ENCODE data around the gene NTM.

NTM gene

DNA sequence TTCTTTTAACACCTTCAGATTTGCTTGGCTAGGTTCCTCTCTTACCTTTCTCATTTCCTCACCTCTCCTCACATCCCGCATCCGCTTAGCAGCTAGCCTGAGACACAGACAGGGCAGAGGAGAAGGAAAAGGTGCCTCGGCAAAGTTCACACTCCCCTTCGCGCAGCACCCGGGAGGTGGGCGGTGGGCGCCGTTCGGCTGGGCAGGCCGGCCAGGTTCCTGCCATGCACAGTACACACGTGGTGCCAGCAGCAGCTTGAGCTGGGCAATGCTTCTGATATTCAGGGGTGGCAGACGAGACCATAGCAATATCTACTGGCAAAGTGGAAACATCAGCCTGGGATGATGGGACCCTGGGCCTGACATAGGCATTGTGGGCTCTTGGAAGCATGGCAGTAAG is 3.3 kb downstream of the NTM start:
- DNase-seq, result no peak

DNA sequence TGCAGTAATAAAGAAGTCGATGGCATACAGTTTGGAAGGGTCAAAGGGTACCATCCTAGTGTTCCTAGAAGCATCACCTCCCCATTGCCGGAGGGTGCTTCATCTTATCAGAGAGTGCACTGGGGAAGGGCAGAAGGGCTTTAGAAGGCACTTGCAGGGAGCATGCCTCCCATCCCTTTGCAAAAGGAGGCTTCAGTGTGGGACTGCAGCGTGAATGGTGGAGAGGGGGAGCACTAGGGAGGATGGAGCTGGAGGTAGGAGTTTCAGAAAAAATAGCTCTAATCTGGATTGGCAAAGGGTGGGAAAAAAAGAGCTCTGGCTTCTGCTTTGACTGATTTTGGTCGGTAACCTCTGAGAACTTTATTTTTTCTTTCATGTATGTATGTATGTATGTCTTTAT is 5.0 kb downstream of the NTM start:
- no peak for DNase-seq

DNA sequence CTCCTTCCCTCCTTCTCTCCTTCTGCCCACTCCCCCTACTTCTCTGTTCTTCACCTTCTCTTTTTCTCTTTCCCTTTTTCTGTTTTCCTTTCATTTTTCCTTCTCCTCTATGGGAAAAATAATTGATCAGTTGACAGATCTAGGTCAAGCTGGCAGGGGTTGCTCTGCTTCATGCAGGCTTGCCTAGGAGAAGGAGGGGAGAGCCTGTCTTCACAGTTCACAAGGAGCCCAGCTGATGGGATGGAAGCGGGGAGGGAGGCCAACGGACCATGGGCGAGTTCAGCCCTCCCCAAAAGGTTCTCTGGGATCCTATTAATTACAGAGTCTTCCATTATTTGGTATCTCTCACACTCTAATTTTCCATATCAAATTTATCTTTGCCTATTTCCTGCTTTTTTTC is 5.5 kb downstream of the NTM start:
- no peak for DNase-seq

GRCh38 chr11:131378931-131379330 is 8.5 kb downstream of the NTM start:
- no peak for DNase-seq

- DNase-seq, result no peak
These were observed 15.5 kb downstream of the NTM start for GRCh38 chr11:131385763-131386390.

DNA sequence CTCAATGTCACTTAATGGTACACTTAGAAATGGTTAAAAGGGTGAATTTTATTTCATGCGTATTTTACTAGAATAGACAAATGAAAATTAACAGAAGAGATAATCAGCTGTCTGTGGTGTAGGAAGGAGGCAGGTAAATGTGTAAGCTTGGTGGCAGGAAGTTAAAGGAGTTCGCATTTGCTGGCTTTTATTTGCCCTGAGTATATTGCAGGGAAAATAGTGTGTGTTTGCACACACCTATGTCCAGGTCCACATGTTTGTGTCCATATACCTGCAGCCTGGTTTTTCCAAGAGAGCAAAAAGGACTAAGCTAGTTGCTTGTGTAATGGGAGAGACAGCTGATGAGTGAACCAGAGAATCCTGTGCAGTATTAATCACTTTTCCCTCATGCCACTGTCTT is 16.0 kb downstream of the NTM start:
- DNase-seq, result no peak

- no peak for DNase-seq
These were observed 17.6 kb downstream of the NTM start for GRCh38 chr11:131388030-131388429.

GRCh38 chr11:131389582-131389981 is 19.2 kb downstream of the NTM start:
- DNase-seq, result no peak

DNA sequence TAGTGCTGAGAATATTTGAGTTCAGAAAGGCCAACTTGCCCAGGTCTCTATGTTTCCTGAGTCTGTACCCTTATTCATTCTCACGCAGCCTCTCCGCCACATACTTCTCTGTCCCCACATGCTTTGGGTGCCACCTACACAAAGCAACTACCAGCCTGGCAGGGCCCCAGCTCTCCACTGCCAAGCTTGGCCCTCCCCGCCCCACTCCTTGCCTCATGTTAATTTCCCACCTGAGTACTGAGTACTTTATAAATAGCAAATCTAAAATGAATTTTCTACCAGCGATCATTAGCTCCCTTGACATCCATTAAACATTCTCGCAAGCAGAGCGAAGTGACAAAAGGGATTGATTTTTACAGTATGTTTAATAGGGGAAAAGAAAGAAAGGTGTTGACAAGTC is 20.8 kb downstream of the NTM start:
- no peak for DNase-seq

GRCh38 chr11:131392528-131393255 is 22.3 kb downstream of the NTM start:
- no peak for DNase-seq

DNA sequence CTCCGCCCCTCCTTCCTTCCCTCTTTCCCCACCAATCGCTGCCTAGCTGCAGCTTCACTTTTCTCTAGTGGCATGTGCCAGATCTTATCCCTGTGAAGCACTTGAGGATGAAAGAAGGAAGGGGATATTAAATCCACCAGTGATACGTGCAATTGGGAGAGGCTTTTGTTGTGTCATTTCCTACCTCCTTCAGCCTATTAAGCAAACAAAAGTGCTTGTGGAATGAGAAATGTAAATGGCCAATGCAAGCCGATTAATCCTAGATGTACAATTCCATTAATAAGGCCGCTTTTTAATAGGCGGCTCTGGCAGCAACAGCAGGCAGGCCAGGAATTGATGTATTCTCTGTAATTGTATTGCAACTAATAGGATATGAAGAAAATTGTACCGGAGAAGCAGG is 23.3 kb downstream of the NTM start:
- DNase-seq, result no peak

- no peak for DNase-seq
These were observed 27.3 kb downstream of the NTM start for GRCh38 chr11:131397675-131398074.

DNA sequence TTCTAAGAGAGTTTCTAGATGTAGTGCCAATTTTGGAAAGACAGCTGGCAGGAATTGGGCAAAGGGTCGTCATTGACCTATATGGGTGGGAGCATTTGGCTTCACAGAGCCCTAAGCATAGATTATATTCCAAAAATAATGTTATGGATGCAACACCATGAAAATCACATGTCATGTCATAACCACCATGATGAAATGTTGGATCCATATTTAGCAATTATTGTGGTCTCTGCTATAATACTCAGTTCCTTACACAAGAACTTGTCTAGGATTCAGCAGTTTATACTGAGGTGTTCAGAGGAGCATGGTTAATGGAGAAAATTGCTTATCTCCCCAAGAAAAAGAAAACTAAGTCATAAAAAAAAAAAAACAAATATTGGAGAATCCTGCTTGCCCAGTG is 31.6 kb downstream of the NTM start:
- DNase-seq, result no peak

- DNase-seq, result no peak
These were observed 33.6 kb downstream of the NTM start for GRCh38 chr11:131404010-131404409.

- no peak for DNase-seq
These were observed 37.7 kb downstream of the NTM start for GRCh38 chr11:131408025-131408640.

DNA sequence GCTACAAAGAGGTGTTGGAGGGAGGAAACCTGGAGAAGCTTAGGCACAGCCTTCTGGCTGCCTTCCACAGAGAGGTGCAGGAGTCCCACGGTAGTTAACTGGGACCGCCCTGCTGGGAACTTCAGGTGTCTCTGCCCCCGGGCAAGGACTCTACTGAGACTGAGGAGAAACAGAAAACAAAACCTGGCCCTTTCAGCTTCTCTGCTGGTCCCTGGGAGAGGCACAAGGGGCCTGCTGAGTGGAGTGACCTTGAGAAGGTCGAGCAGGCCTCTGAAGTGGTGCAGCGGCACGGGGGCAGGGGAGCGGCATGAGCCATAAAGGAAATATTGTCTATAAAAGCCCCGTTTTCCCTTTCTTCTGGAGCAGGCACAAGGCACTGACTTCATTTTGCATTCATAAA is 38.9 kb downstream of the NTM start:
- DNase-seq, result no peak

DNA sequence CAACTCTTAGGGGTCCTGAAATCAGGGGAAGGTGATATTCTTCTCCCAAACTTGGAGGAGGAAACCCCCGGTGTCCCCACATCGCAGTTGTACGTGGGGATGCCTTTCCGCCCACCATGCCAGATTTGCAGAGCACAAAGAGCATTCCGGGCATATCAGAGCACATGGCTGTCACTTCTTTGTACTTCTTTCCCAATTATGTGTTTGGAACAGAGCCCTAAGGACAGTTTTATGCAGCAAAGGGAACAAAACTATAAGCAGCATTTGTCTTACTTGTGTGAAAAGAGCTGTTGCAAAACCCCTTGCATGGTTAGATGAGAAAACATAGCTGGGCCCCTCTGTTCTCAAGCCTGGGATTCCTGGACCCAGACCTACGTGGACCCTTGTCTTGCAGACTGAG is 41.2 kb downstream of the NTM start:
- DNase-seq, result no peak

DNA sequence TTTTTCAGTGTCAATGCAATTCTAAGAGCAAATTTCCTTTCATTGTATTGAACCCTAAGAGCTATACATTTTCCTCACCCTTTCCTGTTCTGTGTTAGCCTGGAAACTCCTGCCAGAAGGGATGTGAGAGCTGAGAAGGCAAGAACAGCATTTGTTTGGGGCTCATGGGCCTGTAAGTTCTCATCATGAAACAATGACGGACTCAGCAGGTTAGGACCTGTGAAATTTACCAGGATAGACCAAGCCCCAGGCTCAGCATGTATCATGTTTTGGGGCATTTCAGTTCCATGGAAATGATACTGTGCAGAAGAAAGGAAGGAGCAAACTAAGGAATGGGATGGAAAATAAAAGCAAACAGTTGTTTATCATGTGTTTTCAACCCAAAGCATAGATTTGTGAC is 41.6 kb downstream of the NTM start:
- DNase-seq, result no peak

DNA sequence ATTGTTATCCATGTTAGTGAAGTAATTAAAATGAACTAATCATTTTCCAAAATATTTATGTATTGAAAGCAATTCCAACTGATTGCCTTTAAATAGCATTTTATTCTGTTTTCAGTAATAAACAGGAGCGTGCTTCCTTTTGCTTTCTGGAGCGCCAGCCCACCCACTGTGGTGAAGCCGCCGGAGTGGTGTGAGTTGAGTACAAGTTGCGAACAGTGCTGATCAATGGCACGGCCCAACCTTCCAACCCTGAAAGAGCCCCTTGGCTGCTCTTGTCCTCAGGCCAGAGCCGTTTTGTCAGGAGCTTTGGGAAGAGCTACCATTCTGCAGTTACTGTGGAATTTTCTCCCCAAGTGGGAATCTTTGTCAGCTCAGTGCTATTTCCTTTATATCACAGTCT is 42.8 kb downstream of the NTM start:
- no peak for DNase-seq

DNA sequence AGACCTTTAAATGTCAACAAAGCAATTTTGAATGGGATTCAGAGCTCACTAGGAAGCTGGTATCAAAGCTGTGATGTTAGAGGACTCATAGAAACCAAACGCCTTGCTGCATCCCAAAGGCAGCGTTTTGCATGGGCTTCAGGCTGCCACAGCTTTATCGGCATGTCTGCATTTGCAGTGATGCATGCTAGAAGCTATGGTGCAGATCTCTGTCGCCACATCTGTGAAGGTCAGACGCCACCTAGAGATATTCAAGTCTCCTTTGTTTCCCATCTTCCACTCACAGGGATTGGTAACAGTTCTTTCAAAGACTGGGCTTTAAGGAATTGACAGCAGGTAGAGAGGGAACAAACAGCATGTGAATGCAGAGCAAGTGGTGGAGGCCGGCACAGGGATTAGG is 47.8 kb downstream of the NTM start:
- no peak for DNase-seq

DNA sequence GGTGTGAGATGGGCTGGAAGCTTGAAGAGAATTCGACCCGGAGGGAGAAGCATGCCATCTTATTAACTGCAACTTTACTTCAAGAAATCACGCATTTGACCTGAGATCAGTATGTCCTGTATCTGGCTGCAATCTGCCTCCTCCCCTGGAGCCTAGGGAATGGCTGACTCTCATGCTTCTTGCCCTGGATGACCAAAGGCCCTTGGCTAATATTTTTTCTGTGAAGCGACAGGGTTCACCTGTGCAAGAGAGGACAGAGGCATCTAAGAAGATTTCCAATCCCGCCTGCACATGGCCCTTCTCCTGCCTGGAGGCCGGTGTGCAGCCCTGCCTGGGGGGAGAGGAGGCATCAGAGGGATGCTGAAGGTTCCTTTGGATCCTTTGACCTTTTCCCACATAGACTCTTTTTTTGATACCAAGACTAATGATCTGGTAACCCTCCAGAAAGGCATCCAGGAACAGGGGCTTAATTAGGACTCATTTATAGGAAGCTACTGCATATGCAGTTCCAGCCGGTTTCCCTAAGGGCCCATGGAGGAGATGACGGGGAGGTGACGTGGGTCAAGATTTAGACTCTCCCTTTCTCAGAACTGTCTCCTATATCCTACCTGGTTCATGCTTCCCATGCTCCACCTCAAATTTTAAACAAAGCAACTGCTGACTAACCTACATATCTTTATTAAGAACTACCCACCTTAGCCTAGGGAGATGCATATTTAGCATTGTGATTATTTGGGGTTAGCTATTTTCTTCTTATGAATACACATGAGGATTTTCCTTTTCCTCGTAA is 50.8 kb downstream of the NTM start:
- no peak for DNase-seq

GRCh38 chr11:131422029-131422428 is 51.6 kb downstream of the NTM start:
- no peak for DNase-seq

- no peak for DNase-seq
These were observed 52.1 kb downstream of the NTM start for GRCh38 chr11:131422496-131422895.

- no peak for DNase-seq
These were observed 53.3 kb downstream of the NTM start for GRCh38 chr11:131423688-131424087.

All from DMS 273 treated with DMSO at 0.1 percent for 48 hours (cell line).